K562 (cell line): ENCODE measurements around the gene CTDNEP1. TPM values are rescaled to one million over a fixed set of nuclear protein-coding genes. Genes with fewer than 3 reads are reported as not detected.

Source experiments
- polyA plus RNA-seq, 8 experiments: library from polyadenylated mRNA; depleted of rRNA in 4 of 8; stranded (reverse) in 5 of 8; unstranded in 3 of 8; fragments of >200 nt; fragmentation: Nextera tagmentation in 2 of 8; fragmentation: Illumina TruSeq in 1 of 8; extraction: Ambion mirVana in 2 of 8; extraction: Trizol in 1 of 8; gene quantifications; 2 replicates each; pipeline versions ENCODE4 v1.2.1 to v1.2.3, GENCODE V29; 2011 to 2014; ENCODE audit warnings: inconsistent platforms in 1 of 8, missing spikeins in 1 of 8
- total RNA-seq, 7 experiments: library from RNA; depleted of rRNA in 6 of 7; stranded (reverse); fragments of >200 nt in 6 of 7; fragmentation: Illumina TruSeq in 2 of 7; extraction: Trizol in 2 of 7; gene quantifications; 2 replicates each; pipeline versions ENCODE4 v1.2.1 to v1.2.3, GENCODE V29; 2011 to 2021; ENCODE audit warnings: low replicate concordance in 1 of 7
- TF ChIP-seq, protein P1 (sequence below): fragments of 200-600 bp; sonication (generic); IDR thresholded peaks from one replicate; pipeline ENCODE4 v1.6.1; 2012; ENCODE audit warnings: mild to moderate bottlenecking, low read depth, low read length, inconsistent platforms

Gene CTDNEP1
- total and polyA plus RNA-seq, 9 of the 15 experiments (the other 6 are each of a cell fraction or from before 2014, with no cell fraction given): 10.7 to 150 (median 28.5) TPM

- TF ChIP-seq, protein P1, sequence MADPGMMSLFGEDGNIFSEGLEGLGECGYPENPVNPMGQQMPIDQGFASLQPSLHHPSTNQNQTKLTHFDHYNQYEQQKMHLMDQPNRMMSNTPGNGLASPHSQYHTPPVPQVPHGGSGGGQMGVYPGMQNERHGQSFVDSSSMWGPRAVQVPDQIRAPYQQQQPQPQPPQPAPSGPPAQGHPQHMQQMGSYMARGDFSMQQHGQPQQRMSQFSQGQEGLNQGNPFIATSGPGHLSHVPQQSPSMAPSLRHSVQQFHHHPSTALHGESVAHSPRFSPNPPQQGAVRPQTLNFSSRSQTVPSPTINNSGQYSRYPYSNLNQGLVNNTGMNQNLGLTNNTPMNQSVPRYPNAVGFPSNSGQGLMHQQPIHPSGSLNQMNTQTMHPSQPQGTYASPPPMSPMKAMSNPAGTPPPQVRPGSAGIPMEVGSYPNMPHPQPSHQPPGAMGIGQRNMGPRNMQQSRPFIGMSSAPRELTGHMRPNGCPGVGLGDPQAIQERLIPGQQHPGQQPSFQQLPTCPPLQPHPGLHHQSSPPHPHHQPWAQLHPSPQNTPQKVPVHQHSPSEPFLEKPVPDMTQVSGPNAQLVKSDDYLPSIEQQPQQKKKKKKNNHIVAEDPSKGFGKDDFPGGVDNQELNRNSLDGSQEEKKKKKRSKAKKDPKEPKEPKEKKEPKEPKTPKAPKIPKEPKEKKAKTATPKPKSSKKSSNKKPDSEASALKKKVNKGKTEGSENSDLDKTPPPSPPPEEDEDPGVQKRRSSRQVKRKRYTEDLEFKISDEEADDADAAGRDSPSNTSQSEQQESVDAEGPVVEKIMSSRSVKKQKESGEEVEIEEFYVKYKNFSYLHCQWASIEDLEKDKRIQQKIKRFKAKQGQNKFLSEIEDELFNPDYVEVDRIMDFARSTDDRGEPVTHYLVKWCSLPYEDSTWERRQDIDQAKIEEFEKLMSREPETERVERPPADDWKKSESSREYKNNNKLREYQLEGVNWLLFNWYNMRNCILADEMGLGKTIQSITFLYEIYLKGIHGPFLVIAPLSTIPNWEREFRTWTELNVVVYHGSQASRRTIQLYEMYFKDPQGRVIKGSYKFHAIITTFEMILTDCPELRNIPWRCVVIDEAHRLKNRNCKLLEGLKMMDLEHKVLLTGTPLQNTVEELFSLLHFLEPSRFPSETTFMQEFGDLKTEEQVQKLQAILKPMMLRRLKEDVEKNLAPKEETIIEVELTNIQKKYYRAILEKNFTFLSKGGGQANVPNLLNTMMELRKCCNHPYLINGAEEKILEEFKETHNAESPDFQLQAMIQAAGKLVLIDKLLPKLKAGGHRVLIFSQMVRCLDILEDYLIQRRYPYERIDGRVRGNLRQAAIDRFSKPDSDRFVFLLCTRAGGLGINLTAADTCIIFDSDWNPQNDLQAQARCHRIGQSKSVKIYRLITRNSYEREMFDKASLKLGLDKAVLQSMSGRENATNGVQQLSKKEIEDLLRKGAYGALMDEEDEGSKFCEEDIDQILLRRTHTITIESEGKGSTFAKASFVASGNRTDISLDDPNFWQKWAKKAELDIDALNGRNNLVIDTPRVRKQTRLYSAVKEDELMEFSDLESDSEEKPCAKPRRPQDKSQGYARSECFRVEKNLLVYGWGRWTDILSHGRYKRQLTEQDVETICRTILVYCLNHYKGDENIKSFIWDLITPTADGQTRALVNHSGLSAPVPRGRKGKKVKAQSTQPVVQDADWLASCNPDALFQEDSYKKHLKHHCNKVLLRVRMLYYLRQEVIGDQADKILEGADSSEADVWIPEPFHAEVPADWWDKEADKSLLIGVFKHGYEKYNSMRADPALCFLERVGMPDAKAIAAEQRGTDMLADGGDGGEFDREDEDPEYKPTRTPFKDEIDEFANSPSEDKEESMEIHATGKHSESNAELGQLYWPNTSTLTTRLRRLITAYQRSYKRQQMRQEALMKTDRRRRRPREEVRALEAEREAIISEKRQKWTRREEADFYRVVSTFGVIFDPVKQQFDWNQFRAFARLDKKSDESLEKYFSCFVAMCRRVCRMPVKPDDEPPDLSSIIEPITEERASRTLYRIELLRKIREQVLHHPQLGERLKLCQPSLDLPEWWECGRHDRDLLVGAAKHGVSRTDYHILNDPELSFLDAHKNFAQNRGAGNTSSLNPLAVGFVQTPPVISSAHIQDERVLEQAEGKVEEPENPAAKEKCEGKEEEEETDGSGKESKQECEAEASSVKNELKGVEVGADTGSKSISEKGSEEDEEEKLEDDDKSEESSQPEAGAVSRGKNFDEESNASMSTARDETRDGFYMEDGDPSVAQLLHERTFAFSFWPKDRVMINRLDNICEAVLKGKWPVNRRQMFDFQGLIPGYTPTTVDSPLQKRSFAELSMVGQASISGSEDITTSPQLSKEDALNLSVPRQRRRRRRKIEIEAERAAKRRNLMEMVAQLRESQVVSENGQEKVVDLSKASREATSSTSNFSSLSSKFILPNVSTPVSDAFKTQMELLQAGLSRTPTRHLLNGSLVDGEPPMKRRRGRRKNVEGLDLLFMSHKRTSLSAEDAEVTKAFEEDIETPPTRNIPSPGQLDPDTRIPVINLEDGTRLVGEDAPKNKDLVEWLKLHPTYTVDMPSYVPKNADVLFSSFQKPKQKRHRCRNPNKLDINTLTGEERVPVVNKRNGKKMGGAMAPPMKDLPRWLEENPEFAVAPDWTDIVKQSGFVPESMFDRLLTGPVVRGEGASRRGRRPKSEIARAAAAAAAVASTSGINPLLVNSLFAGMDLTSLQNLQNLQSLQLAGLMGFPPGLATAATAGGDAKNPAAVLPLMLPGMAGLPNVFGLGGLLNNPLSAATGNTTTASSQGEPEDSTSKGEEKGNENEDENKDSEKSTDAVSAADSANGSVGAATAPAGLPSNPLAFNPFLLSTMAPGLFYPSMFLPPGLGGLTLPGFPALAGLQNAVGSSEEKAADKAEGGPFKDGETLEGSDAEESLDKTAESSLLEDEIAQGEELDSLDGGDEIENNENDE: no peak
These were observed 28.2 kb downstream of the CTDNEP1 start (continued) for GRCh38 chr17:7223375-7223774.
